Stimulated activated CD4-positive, alpha-beta T cell treated with anti-CD3 and anti-CD28 coated beads, TNF-alpha, amount 100 ng/mL, for 48 hours (primary cell): Measurements from ENCODE around the gene CLDN11.

ENCODE experiments used
- DNase-seq, 3 donors: peaks; one replicate each; pipeline ENCODE4 v3.0.0-alpha.2; 2020; ENCODE audit warnings: low read depth in 3 of 3

CLDN11 gene

GRCh38 chr3:170426240-170426797 lies 7.7 kb downstream of the CLDN11 start:
- no peak for DNase-seq

GRCh38 chr3:170428095-170428494 lies 9.4 kb downstream of the CLDN11 start:
- DNase-seq: no peak

GRCh38 chr3:170429050-170429449 lies 10.4 kb downstream of the CLDN11 start:
- DNase-seq: no peak

GRCh38 chr3:170431054-170431453 lies 12.4 kb downstream of the CLDN11 start:
- no peak for DNase-seq

- DNase-seq: no peak
Observed at GRCh38 chr3:170432416-170432815, 13.7 kb downstream of the CLDN11 start.

GRCh38 chr3:170436697-170437096 lies 18.0 kb downstream of the CLDN11 start:
- DNase-seq: no peak

- DNase-seq: no peak
Observed at GRCh38 chr3:170437176-170437575, 18.5 kb downstream of the CLDN11 start.

GRCh38 chr3:170437696-170438407 lies 19.2 kb downstream of the CLDN11 start:
- DNase-seq: no peak

- no peak for DNase-seq
Observed at GRCh38 chr3:170438836-170439235, 20.2 kb downstream of the CLDN11 start.

- DNase-seq: no peak
Observed at GRCh38 chr3:170440344-170440743, 21.7 kb downstream of the CLDN11 start.

- no peak for DNase-seq
Observed at GRCh38 chr3:170441412-170441811, 22.7 kb downstream of the CLDN11 start.

- no peak for DNase-seq
Observed at GRCh38 chr3:170442947-170443346, 24.3 kb downstream of the CLDN11 start.

- DNase-seq: no peak
Observed at GRCh38 chr3:170443457-170443856, 24.8 kb downstream of the CLDN11 start.

GRCh38 chr3:170448584-170448983 lies 29.9 kb downstream of the CLDN11 start:
- DNase-seq: no peak

- no peak for DNase-seq
Observed at GRCh38 chr3:170450039-170450438, 31.4 kb downstream of the CLDN11 start.

- DNase-seq: no peak
Observed at GRCh38 chr3:170454509-170454908, 35.8 kb downstream of the CLDN11 start.

- no peak for DNase-seq
Observed at GRCh38 chr3:170458285-170458684, 39.6 kb downstream of the CLDN11 start.

GRCh38 chr3:170463011-170463410 lies 44.3 kb downstream of the CLDN11 start:
- DNase-seq: no peak

- no peak for DNase-seq
Observed at GRCh38 chr3:170465955-170466354, 47.3 kb downstream of the CLDN11 start.

GRCh38 chr3:170467007-170467406 lies 48.3 kb downstream of the CLDN11 start:
- DNase-seq: no peak

- no peak for DNase-seq
Observed at GRCh38 chr3:170467571-170468147, 49.0 kb downstream of the CLDN11 start.

- no peak for DNase-seq
Observed at GRCh38 chr3:170469151-170470062, 50.7 kb downstream of the CLDN11 start.
